GM12865 (cell line): ENCODE results near the gene ZCCHC9.

ENCODE experiments used
- DNase-seq: peaks from one replicate; pipeline ENCODE4 v3.0.0; 2010; ENCODE audit warnings: low read depth
- H3K4me3 ChIP-seq: 2 replicates; pipeline ENCODE4 v1.5.1; 2011; ENCODE audit warnings: mild to moderate bottlenecking, low read depth, low read length, control low read depth
- CTCF ChIP-seq: IDR thresholded peaks from 2 replicates; pipeline ENCODE4 v1.5.1; 2011; ENCODE audit warnings: low read length, control low read depth, low read depth, inconsistent platforms; ENCODE audit not compliant: insufficient read depth; ENCODE audit errors: missing control alignments

ZCCHC9 gene

GRCh38 chr5:81305785-81306184 lies 4.4 kb downstream of the ZCCHC9 start:
- DNase-seq = no peak
- no peak overlapping the region for H3K4me3 ChIP-seq
- TF ChIP-seq CTCF = no peak

- DNase-seq = no peak
- no peak for TF ChIP-seq CTCF
- no peak overlapping the region for H3K4me3 ChIP-seq
Observed at GRCh38 chr5:81308836-81309235, 7.4 kb downstream of the ZCCHC9 start.

- DNase-seq = no peak
- no peak overlapping the region for H3K4me3 ChIP-seq
- no peak for TF ChIP-seq CTCF
Observed at GRCh38 chr5:81310402-81311063, 9.1 kb downstream of the ZCCHC9 start.

GRCh38 chr5:81313278-81313677 lies 11.9 kb downstream of the ZCCHC9 start:
- H3K4me3 ChIP-seq = no peak overlapping the region
- no peak for DNase-seq
- no peak for TF ChIP-seq CTCF

- DNase-seq = no peak
- H3K4me3 ChIP-seq = no peak overlapping the region
- no peak for TF ChIP-seq CTCF
Observed at GRCh38 chr5:81313686-81314085, 12.3 kb downstream of the ZCCHC9 start.

- no peak for DNase-seq
- no peak for TF ChIP-seq CTCF
- no peak overlapping the region for H3K4me3 ChIP-seq
Observed at GRCh38 chr5:81314581-81314980, 13.2 kb downstream of the ZCCHC9 start.

GRCh38 chr5:81315336-81315735 lies 13.9 kb downstream of the ZCCHC9 start:
- DNase-seq = no peak
- TF ChIP-seq CTCF = no peak
- H3K4me3 ChIP-seq = no peak overlapping the region
